ENCODE data around the gene LEKR1.

Gene LEKR1

GRCh38 chr3:157078131-157078810 lies 252.1 kb downstream of the LEKR1 start:
- Histone ChIP-seq H3K4me2 (ENCODE audit: insufficient read depth, low read length) (no peak overlapping the region), H3K27me3 (ENCODE audit: insufficient read depth, low read length, poor library complexity) (peaks cover 11% of the 10 kb centered on the region), H2AFZ (ENCODE audit: low read depth, low read length) (no peak overlapping the region), H3K9ac (ENCODE audit: low read depth, low read length) (no peak overlapping the region), H3K9me3 (ENCODE audit: insufficient read depth, low read length, severe bottlenecking) (no peaks in the 10 kb centered on the region), H3K4me3 (ENCODE audit: low read depth in 1 of 2, low read length in 2 of 2) (no peak overlapping the region), H3K4me1 (ENCODE audit: insufficient read depth, low read length) (peaks cover 9% of the 10 kb centered on the region), H3K79me2 (ENCODE audit: insufficient read depth, low read length) (no peaks in the 10 kb centered on the region), H3K36me3 (ENCODE audit: insufficient read depth, low read length) (no peaks in the 10 kb centered on the region), H4K20me1 (ENCODE audit: insufficient read depth, low read length) (no peaks in the 10 kb centered on the region), H3K27ac (ENCODE audit: low read length) (no peak overlapping the region)
- DNase-seq (no peak), ATAC-seq (ENCODE audit: insufficient read depth, low read depth) (no peak)
- TF ChIP-seq CTCF (IDR thresholded peaks at IDR 0.05; ENCODE audit: borderline replicate concordance, extremely low read depth, low read length, poor library complexity, severe bottlenecking) (no peak), EZH2 (IDR thresholded peaks at IDR 0.05; ENCODE audit: borderline replicate concordance, low read depth, low read length, severe bottlenecking) (no peak)

GRCh38 chr3:157078811-157079185 lies 252.6 kb downstream of the LEKR1 start:
- Histone ChIP-seq H3K9me3 (ENCODE audit: insufficient read depth, low read length, severe bottlenecking) (no peaks in the 10 kb centered on the region), H3K4me2 (ENCODE audit: insufficient read depth, low read length) (no peak overlapping the region), H3K4me3 (ENCODE audit: low read depth in 1 of 2, low read length in 2 of 2) (no peak overlapping the region), H2AFZ (ENCODE audit: low read depth, low read length) (no peak overlapping the region), H3K4me1 (ENCODE audit: insufficient read depth, low read length) (peaks cover 9% of the 10 kb centered on the region), H4K20me1 (ENCODE audit: insufficient read depth, low read length) (no peaks in the 10 kb centered on the region), H3K36me3 (ENCODE audit: insufficient read depth, low read length) (no peaks in the 10 kb centered on the region), H3K79me2 (ENCODE audit: insufficient read depth, low read length) (no peaks in the 10 kb centered on the region), H3K9ac (ENCODE audit: low read depth, low read length) (no peak overlapping the region), H3K27me3 (ENCODE audit: insufficient read depth, low read length, poor library complexity) (peaks cover 13% of the 10 kb centered on the region), H3K27ac (ENCODE audit: low read length) (no peak overlapping the region)
- ATAC-seq (ENCODE audit: insufficient read depth, low read depth) (no peak), DNase-seq (no peak)
- TF ChIP-seq CTCF (IDR thresholded peaks at IDR 0.05; ENCODE audit: borderline replicate concordance, extremely low read depth, low read length, poor library complexity, severe bottlenecking) (no peak), EZH2 (IDR thresholded peaks at IDR 0.05; ENCODE audit: borderline replicate concordance, low read depth, low read length, severe bottlenecking) (no peak)

- no peak for TF ChIP-seq CTCF (IDR thresholded peaks at IDR 0.05; ENCODE audit: borderline replicate concordance, extremely low read depth, low read length, poor library complexity, severe bottlenecking)
- no peak for TF ChIP-seq EZH2 (IDR thresholded peaks at IDR 0.05; ENCODE audit: borderline replicate concordance, low read depth, low read length, severe bottlenecking)
- Histone ChIP-seq H3K4me2 (ENCODE audit: insufficient read depth, low read length) (no peak overlapping the region), H3K4me3 (ENCODE audit: low read depth in 1 of 2, low read length in 2 of 2) (no peak overlapping the region), H3K27me3 (ENCODE audit: insufficient read depth, low read length, poor library complexity) (peaks cover 13% of the 10 kb centered on the region), H3K27ac (ENCODE audit: low read length) (no peak overlapping the region), H4K20me1 (ENCODE audit: insufficient read depth, low read length) (no peaks in the 10 kb centered on the region), H3K9me3 (ENCODE audit: insufficient read depth, low read length, severe bottlenecking) (no peaks in the 10 kb centered on the region), H3K4me1 (ENCODE audit: insufficient read depth, low read length) (peaks cover 9% of the 10 kb centered on the region), H2AFZ (ENCODE audit: low read depth, low read length) (no peak overlapping the region), H3K9ac (ENCODE audit: low read depth, low read length) (no peak overlapping the region), H3K36me3 (ENCODE audit: insufficient read depth, low read length) (no peaks in the 10 kb centered on the region), H3K79me2 (ENCODE audit: insufficient read depth, low read length) (no peaks in the 10 kb centered on the region)
- DNase-seq (no peak), ATAC-seq (ENCODE audit: insufficient read depth, low read depth) (no peak)
These were observed 253.7 kb downstream of the LEKR1 start for GRCh38 chr3:157079676-157080369.

Measured in DND-41 (cell line).